Caco-2 (cell line): ENCODE data around the gene CRTAP. TPM values are rescaled to one million over a fixed set of nuclear protein-coding genes. Genes with fewer than 3 reads are reported as not detected.

ENCODE experiments used
- BruUV-seq: library from RNA; stranded (reverse); fragments of 400-500 nt; replicated peaks from 2 replicates; lab custom pipeline; 2021; lab: Mats Ljungman, UMichigan
- CTCF ChIA-PET: fragments of 300-600 bp; sonication (Branson Sonifier 250); formaldehyde crosslinking; loops from one replicate; lab custom pipeline; 2022; ENCODE audit warnings: antibody characterized with exemption; lab: Charles Lee
- POLR2A ChIA-PET: fragments of 300-600 bp; sonication (Branson Sonifier 250); formaldehyde crosslinking; loops from one replicate; lab custom pipeline; 2022; ENCODE audit warnings: antibody characterized with exemption; lab: Charles Lee
- DNase-seq, 2 experiments: peaks; one replicate each; pipeline versions ENCODE4 v3.0.0 to v3.0.0-alpha.2; 2020 to 2022
- H3K27me3 ChIP-seq: replicated peaks from 2 replicates; pipeline ENCODE4 v1.6.0; 2011; ENCODE audit warnings: low read length; ENCODE audit not compliant: control insufficient read depth, insufficient read depth
- H3K36me3 ChIP-seq: 2 replicates; pipeline ENCODE4 v1.5.1; 2011; ENCODE audit warnings: low read length; ENCODE audit not compliant: control insufficient read depth, insufficient read depth
- H3K4me1 ChIP-seq: fragments of 250-450 bp; sonication (Bioruptor Pico); 2 replicates; pipeline ENCODE4 v1.5.1; 2020; ENCODE audit warnings: mild to moderate bottlenecking
- H3K4me3 ChIP-seq: 2 replicates; pipeline ENCODE4 v1.5.1; 2011; ENCODE audit warnings: low read depth, mild to moderate bottlenecking, control low read depth, low read length
- H3K9me3 ChIP-seq: fragments of 250-450 bp; sonication (Bioruptor Pico); 2 replicates; pipeline ENCODE4 v1.5.1; 2020; ENCODE audit warnings: mild to moderate bottlenecking, moderate library complexity
- H3K27ac Mint-ChIP-seq: one replicate; pipeline ENCODE4 v1.8.0; 2022; ENCODE audit warnings: mixed read lengths; ENCODE audit not compliant: unreplicated experiment
- H3K27me3 Mint-ChIP-seq: one replicate; pipeline ENCODE4 v1.8.0; 2022; ENCODE audit warnings: mixed read lengths; ENCODE audit not compliant: insufficient read depth, unreplicated experiment
- H3K36me3 Mint-ChIP-seq: one replicate; pipeline ENCODE4 v1.8.0; 2022; ENCODE audit warnings: mild to moderate bottlenecking, mixed read lengths; ENCODE audit not compliant: insufficient read depth, unreplicated experiment
- H3K4me1 Mint-ChIP-seq: one replicate; pipeline ENCODE4 v1.8.0; 2022; ENCODE audit warnings: low read depth, mixed read lengths; ENCODE audit not compliant: unreplicated experiment
- H3K4me3 Mint-ChIP-seq: one replicate; pipeline ENCODE4 v1.8.0; 2022; ENCODE audit warnings: mild to moderate bottlenecking, moderate library complexity, mixed read lengths; ENCODE audit not compliant: unreplicated experiment
- H3K9me3 Mint-ChIP-seq: one replicate; pipeline ENCODE4 v1.8.0; 2022; ENCODE audit warnings: mixed read lengths; ENCODE audit not compliant: unreplicated experiment
- CTCF ChIP-seq, 2 experiments: fragments of 200-600 bp in 1 of 2; IDR thresholded peaks; 1 replicate in 1 of 2; 2 replicates in 1 of 2; pipeline versions ENCODE4 v1.5.1 to v1.8.0; 2011 to 2022; ENCODE audit warnings: antibody characterized with exemption in 1 of 2, control low read depth in 1 of 2, inconsistent platforms in 1 of 2, low read depth in 1 of 2, low read length in 1 of 2, mild to moderate bottlenecking in 1 of 2, moderate library complexity in 1 of 2; ENCODE audit not compliant: insufficient read depth in 1 of 2, severe bottlenecking in 1 of 2, unreplicated experiment in 1 of 2
- intact Hi-C: fragments of 100-400 bp; cut with micrococcal nuclease; formaldehyde crosslinking; loops from one replicate; pipeline ENCODE4 v1.10.0; 2022; ENCODE audit not compliant: unreplicated experiment
- total RNA-seq: library from RNA; stranded (reverse); gene quantifications from 2 replicates; pipeline ENCODE4 v1.2.3, GENCODE V29; 2022

The CRTAP gene
- total RNA-seq, 1 experiment from 2014 or later = 144 TPM

- POLR2A ChIA-PET = no interaction called here
- Histone ChIP-seq H3K4me1 (peaks cover 13% of the 10 kb centered on the region), H3K9me3 (no peaks in the 10 kb centered on the region), H3K36me3 (no peaks in the 10 kb centered on the region), H3K27me3 (no peaks in the 10 kb centered on the region), H3K4me3 (no peak overlapping the region)
- no peak overlapping the region for H3K27ac Mint-ChIP-seq
- H3K9me3 Mint-ChIP-seq = no peaks in the 10 kb centered on the region
- H3K27me3 Mint-ChIP-seq = no peaks in the 10 kb centered on the region
- peaks cover 5% of the 10 kb centered on the region for H3K4me1 Mint-ChIP-seq
- no peak for DNase-seq
- intact Hi-C loops = no loop called here
- no peak overlapping the region for H3K4me3 Mint-ChIP-seq
- no TSS peak for BruUV-seq
- CTCF ChIA-PET = no interaction called here
- H3K36me3 Mint-ChIP-seq = no peaks in the 10 kb centered on the region
- TF ChIP-seq CTCF (IDR thresholded peaks at IDR 0.05; ENCODE audit: insufficient read depth in 1 of 2, low read depth in 1 of 2, low read length in 1 of 2, severe bottlenecking in 1 of 2, unreplicated experiment in 1 of 2) = no peak
Observed at GRCh38 chr3:33194303-33194702, 80.5 kb downstream of the CRTAP start.

GRCh38 chr3:33196538-33196937 lies 82.7 kb downstream of the CRTAP start:
- TF ChIP-seq CTCF (IDR thresholded peaks at IDR 0.05; ENCODE audit: insufficient read depth in 1 of 2, low read depth in 1 of 2, low read length in 1 of 2, severe bottlenecking in 1 of 2, unreplicated experiment in 1 of 2) = no peak
- H3K4me1 Mint-ChIP-seq = peaks cover 5% of the 10 kb centered on the region
- no peaks in the 10 kb centered on the region for H3K27me3 Mint-ChIP-seq
- DNase-seq = peak; percentile 42
- Histone ChIP-seq H3K9me3 (no peaks in the 10 kb centered on the region), H3K36me3 (no peaks in the 10 kb centered on the region), H3K27me3 (no peaks in the 10 kb centered on the region), H3K4me1 (peaks cover 13% of the 10 kb centered on the region), H3K4me3 (no peak overlapping the region)
- peak overlapping the region; percentile 51 for H3K4me3 Mint-ChIP-seq
- POLR2A ChIA-PET = no interaction called here
- CTCF ChIA-PET = no interaction called here
- BruUV-seq = no TSS peak
- H3K36me3 Mint-ChIP-seq = no peaks in the 10 kb centered on the region
- no peaks in the 10 kb centered on the region for H3K9me3 Mint-ChIP-seq
- intact Hi-C loops = no loop called here
- no peak overlapping the region for H3K27ac Mint-ChIP-seq

Other genes with a start within 250 kb of the CRTAP start
- 0.16 TPM in 1 of 2 replicates, not detected in the other for gene CCR4, start 162.4 kb upstream of the CRTAP start, total RNA-seq
- gene GLB1, start 16.9 kb upstream of the CRTAP start, total RNA-seq = 307 and 324 TPM in 2 replicates
- gene TMPPE, start 16.9 kb upstream of the CRTAP start, total RNA-seq = 20.0 and 22.5 TPM in 2 replicates
- gene SUSD5, start 104.8 kb downstream of the CRTAP start, total RNA-seq = not detected in 2 replicates
- 8.5 and 10.8 TPM in 2 replicates for gene FBXL2, start 163.4 kb downstream of the CRTAP start, total RNA-seq